AG04450 (cell line): ENCODE data around the gene C3orf70. TPM values are rescaled to one million over a fixed set of nuclear protein-coding genes. Genes with fewer than 3 reads are reported as not detected.

Experiments
- CTCF ChIA-PET: fragments of 300-600, 350-600 bp; formaldehyde crosslinking; extraction: SDS; loops from one replicate; lab custom pipeline; 2022; ENCODE audit warnings: antibody characterized with exemption, inconsistent platforms; lab: Charles Lee
- POLR2A ChIA-PET: fragments of 350-600 bp; formaldehyde crosslinking; extraction: SDS; loops from one replicate; lab custom pipeline; 2021; ENCODE audit warnings: antibody characterized with exemption, inconsistent platforms; lab: Yijun Ruan, JAX
- DNase-seq: peaks from one replicate; pipeline ENCODE4 v3.0.0-alpha.2; 2011; ENCODE audit warnings: low read depth, low spot score
- H3K27ac ChIP-seq: one replicate; pipeline ENCODE4 v1.5.1; 2012; ENCODE audit warnings: low read depth, low read length, control low read depth
- H3K27me3 ChIP-seq: one replicate; pipeline ENCODE4 v1.6.0; 2012; ENCODE audit warnings: low read length; ENCODE audit not compliant: control insufficient read depth, insufficient read depth
- H3K4me3 ChIP-seq: 2 replicates; pipeline ENCODE4 v1.5.1; 2011; ENCODE audit warnings: mild to moderate bottlenecking, low read depth, low read length, control low read depth
- H3K9me3 ChIP-seq: 2 replicates; pipeline ENCODE4 v1.5.1; 2012; ENCODE audit warnings: low read length; ENCODE audit not compliant: control insufficient read depth, insufficient read depth
- polyA plus RNA-seq: library from polyadenylated mRNA; depleted of rRNA; stranded (reverse); fragments of >200 nt; gene quantifications from 2 replicates; pipeline ENCODE4 v1.2.3, GENCODE V29; 2011
- TF ChIP-seq, protein P1 (sequence below): IDR thresholded peaks from 2 replicates; pipeline ENCODE4 v1.5.1; 2011; ENCODE audit warnings: low read depth, low read length, control low read depth, inconsistent platforms

The C3orf70 gene
- polyA plus RNA-seq, 1 experiment: 0.89 TPM

DNA sequence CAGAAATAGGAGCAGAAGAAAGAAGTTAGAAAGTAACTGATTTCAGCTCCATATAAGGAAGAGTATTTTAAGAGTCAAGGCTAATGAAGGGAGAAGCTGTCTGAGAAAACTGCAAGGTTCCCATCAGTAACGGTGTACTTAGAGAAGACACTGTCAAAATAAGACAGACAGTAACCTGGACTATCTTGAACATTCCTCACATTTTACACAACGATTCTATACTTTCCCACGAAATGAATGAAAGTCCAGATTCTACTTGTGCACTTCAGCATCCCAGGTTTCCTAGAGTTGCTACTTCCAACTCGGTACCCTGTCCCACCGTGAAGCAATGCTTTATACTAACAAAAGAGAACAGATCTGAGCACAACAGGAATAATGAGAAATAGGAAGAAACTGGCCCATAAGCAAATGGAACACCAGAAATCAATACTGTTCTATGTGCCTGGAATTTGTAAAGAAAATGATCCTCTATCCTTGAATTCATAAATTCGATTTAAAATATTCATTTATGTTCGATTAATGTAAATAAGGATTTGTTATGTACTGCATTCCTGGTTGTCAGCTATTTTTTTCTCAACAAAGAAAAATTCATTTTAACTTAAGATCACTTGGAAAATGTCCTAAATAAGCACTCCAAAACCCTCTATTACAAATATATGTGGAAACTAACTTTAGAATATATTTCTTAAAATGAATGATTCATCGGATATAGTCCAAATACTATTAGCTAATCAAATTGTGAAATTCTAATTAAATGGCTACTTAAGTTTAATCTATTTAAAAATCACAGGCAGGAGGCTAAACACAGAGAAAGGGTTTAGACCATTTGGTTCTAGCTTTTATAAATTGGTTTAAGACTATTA, 1.5 kb downstream of the C3orf70 start:
- no peak overlapping the region for H3K27ac ChIP-seq
- DNase-seq: no peak
- H3K27me3 ChIP-seq: peaks cover 25% of the 10 kb centered on the region
- ChIA-PET CTCF (interaction anchor here (0.6 kb wide), 2 partner anchors 276 to 780 kb away, joined by 3 to 5 read pairs; no protein-coding TSS in a partner anchor), POLR2A (no interaction called here)
- H3K4me3 ChIP-seq: peak overlapping the region; percentile 68; the same call in 1 of the 2 replicates
- TF ChIP-seq, protein P1, sequence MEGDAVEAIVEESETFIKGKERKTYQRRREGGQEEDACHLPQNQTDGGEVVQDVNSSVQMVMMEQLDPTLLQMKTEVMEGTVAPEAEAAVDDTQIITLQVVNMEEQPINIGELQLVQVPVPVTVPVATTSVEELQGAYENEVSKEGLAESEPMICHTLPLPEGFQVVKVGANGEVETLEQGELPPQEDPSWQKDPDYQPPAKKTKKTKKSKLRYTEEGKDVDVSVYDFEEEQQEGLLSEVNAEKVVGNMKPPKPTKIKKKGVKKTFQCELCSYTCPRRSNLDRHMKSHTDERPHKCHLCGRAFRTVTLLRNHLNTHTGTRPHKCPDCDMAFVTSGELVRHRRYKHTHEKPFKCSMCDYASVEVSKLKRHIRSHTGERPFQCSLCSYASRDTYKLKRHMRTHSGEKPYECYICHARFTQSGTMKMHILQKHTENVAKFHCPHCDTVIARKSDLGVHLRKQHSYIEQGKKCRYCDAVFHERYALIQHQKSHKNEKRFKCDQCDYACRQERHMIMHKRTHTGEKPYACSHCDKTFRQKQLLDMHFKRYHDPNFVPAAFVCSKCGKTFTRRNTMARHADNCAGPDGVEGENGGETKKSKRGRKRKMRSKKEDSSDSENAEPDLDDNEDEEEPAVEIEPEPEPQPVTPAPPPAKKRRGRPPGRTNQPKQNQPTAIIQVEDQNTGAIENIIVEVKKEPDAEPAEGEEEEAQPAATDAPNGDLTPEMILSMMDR: no peak
- no peaks in the 10 kb centered on the region for H3K9me3 ChIP-seq

DNA sequence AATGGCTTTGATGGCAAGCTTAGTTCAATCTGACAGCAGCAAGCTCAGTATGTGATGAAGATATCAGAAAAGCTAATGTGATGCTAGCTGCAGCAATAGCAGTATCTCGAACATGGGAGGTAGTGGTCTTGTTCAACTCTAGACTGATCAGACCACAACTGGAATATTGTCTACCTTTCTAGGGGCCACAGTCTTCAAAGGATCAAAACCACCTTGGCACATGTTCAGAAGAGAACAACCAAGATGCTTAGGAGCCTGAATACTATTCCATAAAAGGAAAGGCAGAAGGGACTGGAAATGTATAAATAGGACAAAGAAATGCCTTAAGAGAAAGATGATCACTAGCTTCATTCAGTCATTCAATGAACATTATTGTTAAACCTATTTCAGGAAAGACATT, 2.3 kb downstream of the C3orf70 start:
- ChIA-PET POLR2A (no interaction called here), CTCF (no interaction called here)
- H3K27ac ChIP-seq: no peak overlapping the region
- no peak for DNase-seq
- H3K4me3 ChIP-seq: no peak overlapping the region
- TF ChIP-seq, protein P1: no peak
- H3K27me3 ChIP-seq: peaks cover 25% of the 10 kb centered on the region
- H3K9me3 ChIP-seq: no peaks in the 10 kb centered on the region

DNA sequence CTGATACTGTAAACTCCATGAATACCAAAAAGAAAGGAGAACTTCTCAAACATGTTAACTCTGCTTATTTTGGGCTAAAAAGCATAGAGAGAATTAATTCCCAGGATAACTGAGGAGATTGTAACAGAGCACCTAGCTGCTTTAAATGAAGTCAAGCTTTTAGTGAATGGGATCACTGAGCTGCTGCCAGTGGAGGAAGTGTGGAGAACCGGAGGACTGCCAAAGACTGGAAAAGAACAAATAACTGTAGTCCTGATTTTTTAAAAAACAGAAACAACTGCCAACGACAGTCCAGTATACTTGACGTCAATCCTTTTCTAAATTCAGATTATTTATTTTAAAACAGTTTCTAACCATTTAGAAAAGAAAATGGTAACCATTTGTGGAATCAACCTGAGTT, 3.3 kb downstream of the C3orf70 start:
- TF ChIP-seq, protein P1: no peak
- ChIA-PET POLR2A (no interaction called here), CTCF (no interaction called here)
- no peak for DNase-seq
- no peak overlapping the region for H3K27ac ChIP-seq
- H3K9me3 ChIP-seq: no peaks in the 10 kb centered on the region
- no peak overlapping the region for H3K4me3 ChIP-seq
- H3K27me3 ChIP-seq: peaks cover 22% of the 10 kb centered on the region

DNA sequence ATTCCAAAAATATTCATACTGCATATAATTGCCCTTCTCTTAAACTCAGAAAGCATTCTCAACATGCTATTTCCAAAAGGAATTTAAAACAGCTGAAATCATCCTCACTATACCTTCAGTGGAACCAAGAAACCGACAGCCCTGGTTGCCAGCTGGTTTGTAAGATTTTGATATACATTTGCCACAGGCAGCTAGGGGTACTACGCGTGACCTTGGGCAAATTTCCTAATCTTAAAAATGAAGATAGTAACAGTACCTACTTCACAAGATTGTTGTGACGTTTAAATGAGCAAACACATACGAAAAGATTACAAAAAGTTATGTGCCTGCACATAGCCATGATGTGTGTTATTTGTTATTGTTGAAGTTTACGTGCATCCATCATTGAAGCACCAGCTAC, 7.3 kb downstream of the C3orf70 start:
- TF ChIP-seq, protein P1: no peak
- no peaks in the 10 kb centered on the region for H3K27me3 ChIP-seq
- H3K27ac ChIP-seq: no peak overlapping the region
- no peak overlapping the region for H3K4me3 ChIP-seq
- DNase-seq: no peak
- ChIA-PET CTCF (no interaction called here), POLR2A (interaction anchor here (0.6 kb wide), 1 partner anchor 599 kb away, joined by 3 read pairs; no protein-coding TSS in a partner anchor)
- H3K9me3 ChIP-seq: no peaks in the 10 kb centered on the region

DNA sequence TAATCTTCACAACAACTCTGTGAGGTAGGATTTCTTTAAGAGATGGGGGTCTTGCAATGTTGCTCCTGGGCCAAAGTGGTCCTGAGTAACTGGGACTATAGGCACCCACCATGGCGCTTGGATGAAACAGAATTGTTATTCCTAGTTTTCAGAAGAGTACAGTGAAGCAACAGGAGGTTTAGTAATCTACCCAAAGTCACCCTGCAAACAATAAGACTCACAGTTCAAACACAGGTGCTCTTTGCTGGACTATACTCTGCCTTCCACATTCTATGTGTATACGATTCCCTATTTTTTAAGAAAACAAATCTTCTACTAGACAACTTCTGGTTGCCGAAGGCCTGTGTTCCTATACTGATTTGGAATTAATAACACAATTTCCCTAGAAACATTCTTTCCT, 8.1 kb downstream of the C3orf70 start:
- H3K9me3 ChIP-seq: no peaks in the 10 kb centered on the region
- DNase-seq: no peak
- ChIA-PET CTCF (no interaction called here), POLR2A (no interaction called here)
- TF ChIP-seq, protein P1: no peak
- H3K27ac ChIP-seq: no peak overlapping the region
- H3K4me3 ChIP-seq: no peak overlapping the region
- H3K27me3 ChIP-seq: no peaks in the 10 kb centered on the region
